GM21723 (cell line): ENCODE data around the gene GNGT2.
"Not testable (repeated sequence)": the region's sequence is repeated elsewhere in the genome, so short reads cannot be mapped to it uniquely, and the experiment has no call there.

Experiments used
- ATAC-seq: cut with Tn5 transposase; IDR thresholded peaks from one replicate; pipeline ENCODE4 v1.9.1; 2021; ENCODE audit warnings: mild to moderate bottlenecking, moderate library complexity; ENCODE audit not compliant: unreplicated experiment

Gene GNGT2

GRCh38 chr17:49213399-49213798 is 3.0 kb upstream of the GNGT2 start:
- no peak for ATAC-seq

DNA sequence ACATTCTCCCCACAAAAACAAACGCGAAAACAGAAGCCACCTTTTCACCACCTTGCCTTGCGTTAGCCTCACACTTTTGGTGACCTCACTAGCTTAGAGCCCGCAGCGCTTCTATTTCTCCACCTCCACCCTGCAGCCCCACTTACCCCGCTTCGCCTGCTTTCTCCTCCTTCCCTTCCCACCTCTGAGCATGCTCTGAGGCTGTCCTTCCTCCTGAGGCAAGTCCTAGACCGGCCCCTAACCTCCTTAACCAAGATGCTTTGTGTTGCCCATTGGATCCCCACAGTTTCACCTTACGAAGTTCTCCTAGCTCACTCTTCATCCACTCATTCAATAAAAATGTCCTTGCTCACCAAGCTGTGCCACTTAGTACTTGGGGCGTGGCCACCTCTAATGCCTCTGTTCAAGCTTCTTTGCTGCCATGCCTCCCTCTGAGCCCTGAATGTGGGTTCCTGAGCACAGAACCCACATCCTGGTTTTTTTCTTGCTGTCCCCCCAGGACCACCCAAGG is 1.3 kb downstream of the GNGT2 start:
- no peak for ATAC-seq

GRCh38 chr17:49204516-49204915 is 5.9 kb downstream of the GNGT2 start:
- no peak for ATAC-seq

DNA sequence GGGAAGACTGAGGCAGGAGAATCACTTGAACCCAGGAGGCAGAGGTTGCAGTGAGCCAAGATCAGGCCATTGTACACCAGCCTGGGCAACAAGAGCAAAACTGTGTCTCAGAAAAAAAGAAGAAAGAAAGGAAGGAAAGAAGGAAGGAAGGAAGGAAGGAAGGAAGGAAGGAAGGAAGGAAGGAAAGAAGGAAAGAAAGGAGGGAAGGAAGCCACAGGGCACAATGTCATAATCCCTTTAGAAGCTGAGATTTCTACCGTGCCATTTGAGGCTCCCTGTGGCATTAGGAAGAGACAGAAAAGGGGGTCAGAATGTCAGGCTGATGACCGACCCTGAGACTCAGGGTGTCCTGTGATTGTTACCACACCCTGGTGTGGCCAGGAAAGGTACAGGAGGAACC is 6.6 kb downstream of the GNGT2 start:
- no peak for ATAC-seq

- ATAC-seq, result no peak
Measured at GRCh38 chr17:49201481-49201927, 8.9 kb downstream of the GNGT2 start.

- ATAC-seq, result no peak
Measured at GRCh38 chr17:49200423-49201083, 9.8 kb downstream of the GNGT2 start.

DNA sequence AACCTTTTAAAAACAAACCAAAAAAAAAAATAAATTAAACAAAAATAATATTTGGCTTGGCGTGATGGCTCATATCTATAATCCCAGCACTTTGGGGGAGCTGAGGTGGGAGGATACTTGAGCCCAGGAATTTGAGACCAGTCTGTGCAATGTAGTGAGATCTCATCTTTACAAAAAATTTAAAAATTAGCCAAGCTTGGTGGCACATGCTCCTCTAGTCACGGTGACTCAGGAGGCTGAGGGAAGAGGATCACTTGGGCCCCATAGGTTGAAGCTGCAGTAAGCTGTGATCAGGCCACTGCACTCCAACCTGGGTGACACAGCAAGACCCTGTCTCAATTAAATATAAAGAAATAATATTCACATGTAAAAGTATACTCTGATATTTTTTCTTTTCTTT is 12.2 kb downstream of the GNGT2 start:
- no peak for ATAC-seq

- ATAC-seq, result no peak
Measured at GRCh38 chr17:49197346-49197998, 12.9 kb downstream of the GNGT2 start.

GRCh38 chr17:49196520-49196919 is 13.9 kb downstream of the GNGT2 start:
- no peak for ATAC-seq

- ATAC-seq, result no peak
Measured at GRCh38 chr17:49195751-49196150, 14.6 kb downstream of the GNGT2 start.

- no peak for ATAC-seq
Measured at GRCh38 chr17:49194297-49194607, 16.1 kb downstream of the GNGT2 start.

GRCh38 chr17:49193513-49194296 is 16.7 kb downstream of the GNGT2 start:
- no peak for ATAC-seq

DNA sequence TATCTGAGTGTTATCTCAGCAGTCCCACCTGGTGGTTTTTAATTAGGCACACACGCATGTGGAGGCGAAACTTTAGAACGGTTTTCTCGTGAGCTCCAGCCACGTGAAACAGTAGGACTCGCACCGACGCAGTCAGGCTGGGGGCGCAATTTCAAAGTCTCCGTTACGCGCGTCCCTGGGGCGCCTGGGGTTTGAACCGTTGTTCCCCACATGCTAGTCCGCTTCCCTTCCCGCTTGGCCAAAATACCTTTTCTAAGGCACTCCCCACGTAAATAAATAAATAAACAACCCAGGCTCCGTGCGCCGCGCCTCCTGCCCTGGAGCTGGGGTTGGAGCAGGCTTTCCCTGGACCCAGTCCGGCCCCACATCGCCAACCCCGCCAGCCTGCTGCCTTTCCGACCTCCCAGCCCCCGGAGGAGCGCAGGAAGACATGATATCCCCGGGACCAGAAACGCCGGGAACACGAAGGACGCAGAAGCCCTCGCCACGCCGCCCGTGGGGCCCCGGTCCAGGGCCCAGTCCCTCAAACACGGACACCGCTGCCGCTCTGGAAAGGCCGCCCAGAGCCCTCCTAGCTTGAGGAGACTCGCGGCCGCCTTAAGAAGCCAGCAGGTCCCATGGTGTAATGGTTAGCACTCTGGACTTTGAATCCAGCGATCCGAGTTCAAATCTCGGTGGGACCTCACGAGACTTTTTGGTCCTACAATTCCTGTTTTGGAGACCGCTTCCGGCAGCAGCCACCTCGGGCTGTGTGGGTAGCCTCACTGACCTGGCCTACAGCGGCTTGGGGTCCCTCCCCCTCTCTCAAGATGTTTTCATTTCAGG is 18.2 kb downstream of the GNGT2 start:
- ATAC-seq, result peak; percentile 48

DNA sequence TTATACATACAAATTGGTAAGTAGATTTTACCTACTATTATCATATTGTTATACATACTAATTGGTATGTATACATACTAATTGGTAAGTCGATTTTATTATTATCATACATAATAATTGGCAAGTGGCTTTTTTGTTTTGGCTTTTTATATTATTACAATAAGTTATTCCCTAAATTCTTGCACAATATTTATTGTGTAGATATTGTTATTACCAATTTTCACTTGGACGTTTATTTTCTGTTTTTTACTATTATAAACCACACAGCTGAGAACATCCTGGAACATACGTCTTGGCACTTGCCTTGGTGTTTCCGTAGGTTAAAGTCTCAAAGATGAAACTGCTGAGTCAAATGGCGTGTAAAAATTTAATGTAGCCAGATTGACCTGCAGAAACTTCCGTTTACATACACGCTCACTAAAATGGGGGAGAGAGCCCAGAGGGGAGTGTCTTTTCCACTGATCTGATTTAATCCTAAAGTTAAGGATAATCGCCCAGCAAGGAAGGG is 18.9 kb downstream of the GNGT2 start:
- peak; percentile 5 for ATAC-seq

DNA sequence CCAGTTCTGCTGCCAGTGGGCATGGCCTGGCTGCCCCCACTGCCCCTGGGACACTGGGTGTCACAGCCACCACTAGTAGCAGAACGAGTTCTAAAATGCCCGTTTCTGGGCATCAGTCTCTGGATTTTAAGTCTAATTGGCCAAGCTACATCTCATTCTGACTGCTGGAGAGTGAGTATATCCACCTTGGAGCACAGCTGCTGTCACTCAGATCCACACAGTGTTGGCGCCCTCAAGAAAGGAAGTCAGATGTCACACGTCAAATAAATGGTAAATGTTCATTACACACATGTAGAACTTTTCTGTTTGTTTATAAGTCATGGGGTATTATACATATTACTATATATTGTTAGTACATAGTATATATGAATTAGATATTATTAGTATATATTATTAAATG is 19.4 kb downstream of the GNGT2 start:
- no peak for ATAC-seq

- ATAC-seq, result no peak
Measured at GRCh38 chr17:49187301-49187700, 23.1 kb downstream of the GNGT2 start.

DNA sequence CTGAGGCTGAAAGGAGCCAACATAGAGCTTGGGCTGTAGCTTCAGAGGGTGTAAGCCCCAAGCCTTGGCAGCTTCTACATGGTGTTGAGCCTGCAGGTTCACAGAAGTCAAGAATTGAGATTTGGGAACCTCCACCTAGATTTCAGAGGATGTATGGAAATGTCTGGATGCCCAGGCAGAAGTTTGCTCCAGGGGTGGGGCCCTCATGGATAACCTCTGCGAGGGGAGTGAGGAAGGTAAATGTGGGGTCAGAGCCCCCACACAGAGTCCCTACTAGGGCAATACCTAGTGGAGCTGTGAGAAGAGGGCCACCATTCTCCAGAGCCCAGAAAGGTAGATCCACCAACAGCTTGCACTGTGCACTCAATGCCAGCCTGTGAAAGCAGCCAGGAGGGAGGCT is 25.0 kb downstream of the GNGT2 start:
- not testable (repeated sequence) for ATAC-seq

GRCh38 chr17:49184522-49184921 is 25.9 kb downstream of the GNGT2 start:
- not testable (repeated sequence) for ATAC-seq

GRCh38 chr17:49183801-49184200 is 26.6 kb downstream of the GNGT2 start:
- no peak for ATAC-seq

DNA sequence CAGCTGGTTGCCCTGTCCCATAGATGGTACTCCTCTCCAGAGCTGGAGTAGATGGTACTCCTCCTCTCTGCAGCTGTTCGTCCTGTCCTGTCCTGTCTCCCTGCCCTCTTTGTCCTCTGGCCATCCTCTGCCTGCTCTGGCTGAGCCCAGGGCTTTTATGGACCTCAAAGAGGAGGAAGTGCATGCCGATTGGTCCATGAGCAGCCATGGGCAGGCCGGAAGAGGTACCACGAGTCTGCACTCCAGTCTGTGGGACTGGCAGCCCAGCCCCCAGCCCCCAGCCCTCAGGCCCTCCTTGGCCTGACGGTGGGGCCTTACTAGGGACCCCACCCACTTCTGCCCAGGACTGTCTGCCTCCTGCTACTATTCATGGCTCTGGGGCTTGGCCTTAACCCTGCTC is 27.0 kb downstream of the GNGT2 start:
- no peak for ATAC-seq
